ENCODE results near the gene A2M. TPM values are rescaled to one million over a fixed set of nuclear protein-coding genes. Genes with fewer than 3 reads are reported as not detected.

A2M gene
- total RNA-seq, 6 donors from 2014 or later = 314 to 2,437 (median 1,163) TPM

DNA sequence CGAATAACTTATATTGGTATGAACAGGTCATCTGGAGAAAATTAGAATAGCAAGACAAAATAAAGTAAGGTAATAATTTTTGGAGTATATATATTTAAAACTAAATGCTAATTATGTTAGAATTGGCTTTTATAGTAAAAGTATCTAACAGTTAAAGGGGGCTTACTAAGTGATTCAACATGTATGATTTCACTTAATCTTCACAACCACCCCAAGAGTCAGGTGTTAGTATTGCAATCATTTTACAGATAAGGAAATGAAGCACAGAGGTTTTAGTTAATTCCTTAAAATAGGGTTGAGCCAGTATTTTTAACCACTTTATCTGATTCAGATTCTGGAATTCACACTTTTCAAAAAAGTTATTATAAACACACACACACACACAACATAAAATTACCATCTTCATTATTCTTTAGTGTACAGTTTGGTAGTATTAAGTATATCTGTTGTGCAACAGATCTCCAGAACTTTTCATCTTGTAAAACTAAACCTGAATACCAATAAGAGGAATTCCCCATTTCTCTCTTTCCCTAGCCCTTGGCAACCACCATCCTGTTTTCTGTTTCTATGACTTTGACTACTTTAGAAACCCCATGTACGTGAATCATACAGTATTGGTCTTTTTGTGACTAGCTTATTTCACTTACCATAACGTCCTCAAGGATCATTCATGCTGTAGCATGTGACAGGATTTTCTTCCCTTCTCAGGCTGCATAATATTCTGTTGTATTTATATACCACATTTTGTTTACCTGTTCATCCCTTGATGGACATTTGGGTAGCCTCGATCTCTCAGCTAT is 12.5 kb downstream of the A2M start:
- ATAC-seq (ENCODE audit: low FRiP score in 2 of 2) (no peak), DNase-seq (no peak)
- H3K27ac ChIP-seq = peak overlapping the region in 1 of 4 donors; percentile 6
- no peak for TF ChIP-seq EP300 (IDR thresholded peaks at IDR 0.05)
- TF ChIP-seq POLR2AphosphoS5 (IDR thresholded peaks at IDR 0.05) = no peak
- TF ChIP-seq POLR2A (IDR thresholded peaks at IDR 0.05) = no peak
- TF ChIP-seq, protein P1, sequence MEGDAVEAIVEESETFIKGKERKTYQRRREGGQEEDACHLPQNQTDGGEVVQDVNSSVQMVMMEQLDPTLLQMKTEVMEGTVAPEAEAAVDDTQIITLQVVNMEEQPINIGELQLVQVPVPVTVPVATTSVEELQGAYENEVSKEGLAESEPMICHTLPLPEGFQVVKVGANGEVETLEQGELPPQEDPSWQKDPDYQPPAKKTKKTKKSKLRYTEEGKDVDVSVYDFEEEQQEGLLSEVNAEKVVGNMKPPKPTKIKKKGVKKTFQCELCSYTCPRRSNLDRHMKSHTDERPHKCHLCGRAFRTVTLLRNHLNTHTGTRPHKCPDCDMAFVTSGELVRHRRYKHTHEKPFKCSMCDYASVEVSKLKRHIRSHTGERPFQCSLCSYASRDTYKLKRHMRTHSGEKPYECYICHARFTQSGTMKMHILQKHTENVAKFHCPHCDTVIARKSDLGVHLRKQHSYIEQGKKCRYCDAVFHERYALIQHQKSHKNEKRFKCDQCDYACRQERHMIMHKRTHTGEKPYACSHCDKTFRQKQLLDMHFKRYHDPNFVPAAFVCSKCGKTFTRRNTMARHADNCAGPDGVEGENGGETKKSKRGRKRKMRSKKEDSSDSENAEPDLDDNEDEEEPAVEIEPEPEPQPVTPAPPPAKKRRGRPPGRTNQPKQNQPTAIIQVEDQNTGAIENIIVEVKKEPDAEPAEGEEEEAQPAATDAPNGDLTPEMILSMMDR (IDR thresholded peaks at IDR 0.05) = no peak
- WGBS, 2 donors = 80 to 85% methylated on average over 4 of the region's 4 CpGs
- no peak overlapping the region for H3K4me3 ChIP-seq
- H3K36me3 ChIP-seq = peaks cover 0 to 88% (median 28%) of the 10 kb centered on the region in 4 donors
- H3K4me1 ChIP-seq = peaks cover 0 to 2% (median under 1%) of the 10 kb centered on the region in 4 donors
- no peaks in the 10 kb centered on the region for H3K9me3 ChIP-seq
- no peaks in the 10 kb centered on the region for H3K27me3 ChIP-seq

DNA sequence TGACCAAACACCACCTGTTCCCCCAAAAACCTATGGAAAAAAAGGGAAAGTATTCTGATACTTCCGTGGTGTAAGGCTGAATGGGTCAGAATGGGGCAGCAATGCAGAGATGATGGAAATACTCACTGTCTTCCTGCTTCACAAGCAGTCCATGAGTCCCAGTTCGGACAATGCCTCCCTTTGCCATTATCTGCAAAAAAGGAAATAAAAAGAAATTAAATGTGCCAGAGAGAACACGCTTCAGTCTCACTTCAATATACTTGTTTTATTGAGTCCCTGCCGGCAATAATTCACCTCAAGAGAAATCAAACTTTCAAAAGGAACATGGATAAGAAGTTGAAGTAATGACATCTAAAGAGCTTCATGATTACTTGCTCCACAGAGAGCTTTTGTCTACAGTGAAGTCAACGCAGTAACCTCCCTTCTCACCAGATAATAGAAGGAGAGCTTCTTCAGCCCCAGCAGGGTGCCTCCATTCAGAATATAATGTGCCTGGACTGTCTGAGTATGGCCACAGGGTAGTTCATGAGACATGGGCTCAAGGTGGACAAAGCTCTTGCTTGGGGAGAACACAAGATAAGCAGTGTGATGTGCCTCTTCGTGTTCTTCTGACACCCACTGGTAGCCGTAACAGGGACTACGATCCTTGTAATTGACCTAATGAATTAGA is 14.6 kb downstream of the A2M start:
- 82 to 84% methylated on average over 8 of the region's 8 CpGs for WGBS, 2 donors
- Histone ChIP-seq H3K4me3 (no peak overlapping the region), H3K36me3 (peaks cover 0 to 93% (median 33%) of the 10 kb centered on the region in 4 donors), H3K4me1 (peaks cover 0 to 2% (median 0%) of the 10 kb centered on the region in 4 donors), H3K27ac (no peak overlapping the region), H3K27me3 (no peaks in the 10 kb centered on the region), H3K9me3 (no peaks in the 10 kb centered on the region)
- TF ChIP-seq, protein P1 (IDR thresholded peaks at IDR 0.05) = no peak
- TF ChIP-seq EP300 (IDR thresholded peaks at IDR 0.05) (no peak), POLR2A (IDR thresholded peaks at IDR 0.05) (no peak), POLR2AphosphoS5 (IDR thresholded peaks at IDR 0.05) (no peak)
- ATAC-seq (ENCODE audit: low FRiP score in 2 of 2) (no peak), DNase-seq (no peak)

DNA sequence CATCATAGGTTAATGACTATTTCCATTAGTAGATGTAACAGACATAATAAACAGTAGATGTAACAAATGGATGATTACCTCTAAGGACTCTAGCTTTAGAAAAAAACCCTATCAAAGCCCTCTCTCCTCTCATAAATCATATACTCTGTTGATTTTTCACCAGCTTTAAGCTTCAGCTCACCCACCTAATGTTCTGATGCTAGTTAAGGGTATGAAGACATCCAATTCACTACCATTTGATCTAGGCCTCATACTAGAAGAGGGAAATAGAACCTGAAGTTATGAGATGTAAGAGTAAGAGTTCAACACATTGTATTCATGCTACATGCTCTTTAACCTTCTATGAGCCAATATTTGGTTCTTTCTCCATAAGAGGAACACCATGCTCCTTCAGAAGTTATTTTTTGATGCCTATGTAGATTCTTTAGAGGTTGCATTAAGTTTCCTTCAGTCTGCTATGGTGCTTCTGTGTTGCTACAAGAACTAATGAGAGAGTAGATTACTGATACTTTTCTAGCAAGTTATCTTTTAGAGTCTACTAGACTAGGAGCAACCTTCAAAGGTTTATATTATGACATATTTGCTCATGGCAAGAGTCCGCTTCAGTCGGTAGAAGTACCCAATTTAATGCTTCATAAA is 16.0 kb downstream of the A2M start:
- Histone ChIP-seq H3K9me3 (no peaks in the 10 kb centered on the region), H3K27me3 (no peaks in the 10 kb centered on the region), H3K27ac (peak overlapping the region in 1 of 4 donors; percentile 5), H3K4me1 (no peaks in the 10 kb centered on the region), H3K4me3 (no peak overlapping the region), H3K36me3 (peaks cover 0 to 90% (median 33%) of the 10 kb centered on the region in 4 donors)
- 86 to 91% methylated on average over 2 of the region's 2 CpGs for WGBS, 2 donors
- DNase-seq = no peak
- ATAC-seq (ENCODE audit: low FRiP score in 2 of 2) = no peak
- TF ChIP-seq, protein P1 (IDR thresholded peaks at IDR 0.05) = no peak
- TF ChIP-seq POLR2AphosphoS5 (IDR thresholded peaks at IDR 0.05) (no peak), POLR2A (IDR thresholded peaks at IDR 0.05) (no peak), EP300 (IDR thresholded peaks at IDR 0.05) (no peak)

DNA sequence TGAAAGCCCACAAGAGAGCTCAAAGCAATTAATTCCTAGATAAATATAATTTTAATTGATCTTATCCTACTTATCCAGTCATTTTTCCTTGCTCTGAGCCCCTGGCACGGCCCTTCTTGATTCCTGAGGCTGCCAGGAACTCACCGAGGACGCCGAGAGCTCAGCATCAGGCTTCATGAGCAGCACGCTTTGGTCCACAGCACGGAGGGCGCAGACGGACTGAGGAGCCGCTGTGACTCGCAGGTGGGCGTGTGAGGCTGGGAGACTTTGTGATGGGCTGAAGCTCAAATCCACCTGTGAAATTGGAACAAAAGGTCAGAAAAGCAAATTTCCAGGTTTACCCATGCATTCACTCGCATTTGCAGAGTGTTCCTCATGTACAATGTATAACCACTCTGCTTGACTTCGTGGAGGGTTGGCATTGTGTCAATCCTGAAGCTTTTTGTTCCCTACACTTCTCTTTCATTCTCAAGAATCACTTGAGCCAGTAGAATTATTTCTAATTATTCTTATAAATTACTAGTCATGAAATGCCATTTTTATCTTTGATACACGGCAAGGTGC is 17.2 kb downstream of the A2M start:
- Histone ChIP-seq H3K9me3 (no peaks in the 10 kb centered on the region), H3K4me3 (no peak overlapping the region), H3K36me3 (peaks cover 0 to 94% (median 33%) of the 10 kb centered on the region in 4 donors), H3K4me1 (no peaks in the 10 kb centered on the region), H3K27ac (no peak overlapping the region), H3K27me3 (no peaks in the 10 kb centered on the region)
- no peak for TF ChIP-seq POLR2A (IDR thresholded peaks at IDR 0.05)
- TF ChIP-seq, protein P1 (IDR thresholded peaks at IDR 0.05) = no peak
- TF ChIP-seq POLR2AphosphoS5 (IDR thresholded peaks at IDR 0.05) = no peak
- no peak for TF ChIP-seq EP300 (IDR thresholded peaks at IDR 0.05)
- no peak for ATAC-seq (ENCODE audit: low FRiP score in 2 of 2)
- 85 to 92% methylated on average over 14 of the region's 14 CpGs for WGBS, 2 donors
- peak in 1 of 2 donors; percentile 57 for DNase-seq

Measured in upper lobe of left lung (tissue), 6 donors.